ENCODE results near the gene SNAPC2. TPM values are rescaled to one million over a fixed set of nuclear protein-coding genes. Genes with fewer than 3 reads are reported as not detected.
"Not testable (repeated sequence)": the region's sequence is repeated elsewhere in the genome, so short reads cannot be mapped to it uniquely, and the experiment has no call there.

The SNAPC2 gene
- total RNA-seq, 1 donor from 2014 or later: 10.3 TPM

GRCh38 chr19:7927605-7928333 lies 7.6 kb downstream of the SNAPC2 start:
- ATAC-seq (no peak), DNase-seq (ENCODE audit: missing footprints) (no peak)
- intact Hi-C loops (cut with DNase I): no loop called here

- DNase-seq (ENCODE audit: missing footprints) (no peak), ATAC-seq (no peak)
- intact Hi-C loops (cut with DNase I): no loop called here
Measured at GRCh38 chr19:7928334-7928706, 8.2 kb downstream of the SNAPC2 start.

- ATAC-seq (no peak), DNase-seq (ENCODE audit: missing footprints) (no peak)
- intact Hi-C loops (cut with DNase I): no loop called here
Measured at GRCh38 chr19:7928741-7929701, 8.9 kb downstream of the SNAPC2 start.

GRCh38 chr19:7930030-7930429 lies 9.9 kb downstream of the SNAPC2 start:
- intact Hi-C loops (cut with DNase I); DNase-seq (ENCODE audit: missing footprints); ATAC-seq: not testable (repeated sequence)

- intact Hi-C loops (cut with DNase I): no loop called here
- DNase-seq (ENCODE audit: missing footprints) (no peak), ATAC-seq (no peak)
Measured at GRCh38 chr19:7930765-7931164, 10.6 kb downstream of the SNAPC2 start.

- intact Hi-C loops (cut with DNase I): no loop called here
- DNase-seq (ENCODE audit: missing footprints) (no peak), ATAC-seq (no peak)
Measured at GRCh38 chr19:7931221-7932061, 11.3 kb downstream of the SNAPC2 start.

GRCh38 chr19:7932276-7932929 lies 12.3 kb downstream of the SNAPC2 start:
- intact Hi-C loops (cut with DNase I): no loop called here
- no peak for ATAC-seq
- peak; percentile 59 for DNase-seq (ENCODE audit: missing footprints)

DNA sequence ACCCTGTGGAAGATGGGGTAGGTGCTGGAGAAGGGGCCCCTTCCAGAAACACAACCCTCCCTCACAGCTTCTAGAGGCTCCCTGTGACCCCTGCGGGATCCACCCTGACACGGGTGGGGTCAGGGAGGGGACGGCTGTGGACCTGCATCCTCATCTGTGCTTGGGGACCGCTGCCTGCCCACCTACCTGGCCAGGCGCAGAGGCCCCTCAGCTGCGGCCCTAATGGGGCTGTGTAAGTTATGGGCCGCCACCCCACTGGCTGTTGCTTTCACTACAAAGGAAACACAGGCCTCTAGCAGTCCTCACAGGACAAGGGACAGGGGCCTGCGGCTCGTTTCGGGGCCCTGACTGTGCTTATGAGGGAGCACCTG lies 12.8 kb downstream of the SNAPC2 start:
- ATAC-seq: no peak
- intact Hi-C loops (cut with DNase I): no loop called here
- DNase-seq (ENCODE audit: missing footprints): peak; percentile 52

GRCh38 chr19:7933411-7933810 lies 13.3 kb downstream of the SNAPC2 start:
- intact Hi-C loops (cut with DNase I): no loop called here
- DNase-seq (ENCODE audit: missing footprints): no peak
- ATAC-seq: no peak

DNA sequence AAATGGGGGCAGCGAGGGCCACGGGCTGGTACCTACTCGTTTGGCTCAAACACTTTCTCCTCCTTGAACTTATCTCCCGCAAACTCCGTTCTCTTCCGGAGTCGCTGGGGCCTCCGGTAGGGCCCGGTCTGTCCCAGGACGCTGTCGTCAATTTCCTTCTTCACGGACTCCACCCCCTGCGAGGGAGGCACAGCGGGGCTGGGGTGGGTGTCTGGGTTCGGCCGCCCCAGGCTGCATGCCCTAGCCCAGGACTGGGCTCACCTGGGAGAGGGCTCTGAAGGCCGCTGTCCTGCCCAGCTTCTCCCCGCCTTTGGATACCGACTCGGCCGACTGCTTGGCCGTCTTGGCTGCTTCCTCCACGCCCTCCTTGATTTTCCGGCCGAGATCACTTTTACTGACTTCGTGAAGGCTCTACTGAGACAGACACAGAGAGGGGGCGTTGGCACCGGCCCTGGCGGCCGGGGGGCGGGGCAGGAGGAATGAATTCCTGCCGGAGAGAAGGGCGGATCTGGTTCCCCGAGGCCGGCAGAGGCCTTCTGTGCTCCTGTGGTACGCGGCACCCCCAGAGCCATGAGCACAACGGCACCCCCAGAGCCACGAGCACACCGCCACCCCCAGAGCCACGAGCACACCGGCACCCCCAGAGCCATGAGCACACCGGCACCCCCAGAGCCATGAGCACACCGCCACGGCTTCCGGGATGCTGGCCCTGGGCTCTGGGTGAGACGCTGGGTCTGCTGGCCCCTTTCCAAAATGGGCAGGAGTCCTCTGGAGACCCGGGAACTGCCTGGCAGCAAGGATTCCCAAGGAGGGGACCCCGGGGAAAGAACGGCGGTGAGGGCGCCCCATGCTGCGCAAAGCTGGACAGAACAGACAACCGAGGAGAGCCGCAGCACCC lies 13.9 kb downstream of the SNAPC2 start:
- no peak for DNase-seq (ENCODE audit: missing footprints)
- intact Hi-C loops (cut with DNase I): no loop called here
- ATAC-seq: no peak

DNA sequence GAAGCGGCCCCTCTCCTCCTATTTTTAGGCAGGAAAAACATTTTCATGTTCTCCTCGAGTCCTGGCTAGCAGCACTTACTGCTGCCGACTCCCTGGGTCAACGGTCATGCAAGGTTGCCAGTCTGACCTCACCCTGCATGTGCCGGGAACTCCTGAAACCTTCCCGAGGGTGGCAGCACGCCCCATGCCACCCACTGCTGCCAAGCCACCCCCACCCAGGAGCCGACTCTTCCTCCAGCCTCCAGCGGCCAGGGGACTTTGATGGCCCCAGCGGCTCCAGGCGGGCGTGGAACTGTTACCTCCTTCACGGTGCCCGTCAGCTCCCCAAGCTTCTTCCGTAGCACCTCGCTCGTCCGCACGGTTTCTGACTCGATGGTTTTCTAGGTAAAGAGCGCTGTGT lies 14.6 kb downstream of the SNAPC2 start:
- ATAC-seq (no peak), DNase-seq (ENCODE audit: missing footprints) (peak; percentile 56)
- intact Hi-C loops (cut with DNase I): no loop called here

GRCh38 chr19:7940841-7941240 lies 20.7 kb downstream of the SNAPC2 start:
- intact Hi-C loops (cut with DNase I): loop anchor here (5.0 kb wide), 1 partner anchor 216 kb away; no protein-coding TSS in a partner anchor
- ATAC-seq (no peak), DNase-seq (ENCODE audit: missing footprints) (no peak)

- no peak for DNase-seq (ENCODE audit: missing footprints)
- intact Hi-C loops (cut with DNase I): loop anchor here (2.0 to 5.0 kb wide), 2 partner anchors 21 to 215 kb away; partner anchors contain the start of gene SNAPC2
Measured at GRCh38 chr19:7941895-7942596, 21.9 kb downstream of the SNAPC2 start.

DNA sequence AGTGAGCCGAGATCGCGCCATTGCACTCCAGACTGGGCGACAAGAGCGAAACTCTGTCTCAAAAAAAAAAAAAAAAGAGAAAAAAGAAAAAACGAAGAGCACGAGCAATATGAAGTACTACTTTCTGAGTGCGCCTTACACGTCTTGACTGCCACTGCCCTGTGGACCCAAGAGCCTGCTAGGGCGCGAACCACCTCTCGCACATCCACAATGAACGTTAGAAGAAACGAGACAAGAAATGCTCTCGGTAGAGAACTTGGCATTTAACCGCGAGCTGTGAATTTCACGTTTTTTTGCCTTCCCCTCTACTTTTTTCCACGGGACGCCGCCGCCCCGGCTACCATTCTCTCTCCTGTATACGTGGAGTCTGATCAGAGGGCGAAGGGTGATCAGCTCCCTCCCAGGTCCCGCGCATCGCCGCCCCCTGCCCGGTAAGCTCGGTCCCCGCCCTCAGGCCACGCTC lies 22.9 kb downstream of the SNAPC2 start:
- intact Hi-C loops (cut with DNase I): loop anchor here (2.0 to 5.0 kb wide), 2 partner anchors 22 to 214 kb away; partner anchors contain the start of gene SNAPC2
- no peak for DNase-seq (ENCODE audit: missing footprints)
- peak; percentile 7 for ATAC-seq

More at GRCh38 chr19:7941895-7942596, 21.9 kb downstream of the SNAPC2 start:
- no peak for ATAC-seq

- ATAC-seq (peak; percentile 99), DNase-seq (ENCODE audit: missing footprints) (peak; percentile 98)
- intact Hi-C loops (cut with DNase I): loop anchor here (1.0 to 5.0 kb wide), 4 partner anchors 23 to 310 kb away; partner anchors contain the start of gene SNAPC2
Measured at GRCh38 chr19:7943444-7944176, 23.5 kb downstream of the SNAPC2 start, which contains the start of gene TIMM44. Gene TIMM44 (minus strand): TSS chr19:7943666. CDS start chr19:7943651, 15 bp downstream.

Measured in Right ventricle myocardium inferior (tissue), 1 donor.